ENCODE data around the gene GRIK3.
"Not testable (repeated sequence)": the region's sequence is repeated elsewhere in the genome, so short reads cannot be mapped to it uniquely, and the experiment has no call there.

The GRIK3 gene

GRCh38 chr1:36918604-36919003 lies 115.7 kb downstream of the GRIK3 start:
- ChIA-PET POLR2A (ENCODE audit: low non-redundant PET) (no interaction called here), CTCF (no interaction called here)
- no peak for TF ChIP-seq CTCF (conservative IDR thresholded peaks at IDR 0.05; ENCODE audit: low read depth)
- no peak for DNase-seq (ENCODE audit: low spot score)
- no peak overlapping the region for H3K27ac ChIP-seq

GRCh38 chr1:36916542-36916941 lies 117.8 kb downstream of the GRIK3 start:
- CTCF ChIA-PET; POLR2A ChIA-PET (ENCODE audit: low non-redundant PET); H3K27ac ChIP-seq; DNase-seq (ENCODE audit: low spot score): not testable (repeated sequence)

GRCh38 chr1:36913484-36914060 lies 120.7 kb downstream of the GRIK3 start:
- TF ChIP-seq CTCF (conservative IDR thresholded peaks at IDR 0.05; ENCODE audit: low read depth) = no peak
- DNase-seq (ENCODE audit: low spot score) = no peak
- H3K27ac ChIP-seq = no peak overlapping the region
- ChIA-PET POLR2A (ENCODE audit: low non-redundant PET) (no interaction called here), CTCF (no interaction called here)

- ChIA-PET POLR2A (ENCODE audit: low non-redundant PET) (interaction anchor here (0.7 kb wide), 1 partner anchor 22 kb away, joined by 7 read pairs; no protein-coding TSS in a partner anchor), CTCF (interaction anchor here (0.6 kb wide), 1 partner anchor 22 kb away, joined by 3 read pairs; no protein-coding TSS in a partner anchor)
- no peak for DNase-seq (ENCODE audit: low spot score)
- no peak for TF ChIP-seq CTCF (conservative IDR thresholded peaks at IDR 0.05; ENCODE audit: low read depth)
- H3K27ac ChIP-seq = no peak overlapping the region
Observed at GRCh38 chr1:36913016-36913415, 121.3 kb downstream of the GRIK3 start.

- ChIA-PET POLR2A (ENCODE audit: low non-redundant PET) (interaction anchor here (0.7 kb wide), 1 partner anchor 22 kb away, joined by 7 read pairs; no protein-coding TSS in a partner anchor), CTCF (interaction anchor here (0.6 kb wide), 1 partner anchor 21 kb away, joined by 3 read pairs; no protein-coding TSS in a partner anchor)
- no peak for TF ChIP-seq CTCF (conservative IDR thresholded peaks at IDR 0.05; ENCODE audit: low read depth)
- no peak overlapping the region for H3K27ac ChIP-seq
- DNase-seq (ENCODE audit: low spot score) = no peak
Observed at GRCh38 chr1:36912365-36912865, 121.9 kb downstream of the GRIK3 start.

GRCh38 chr1:36911561-36912364 lies 122.6 kb downstream of the GRIK3 start:
- no peak for DNase-seq (ENCODE audit: low spot score)
- H3K27ac ChIP-seq = no peak overlapping the region
- ChIA-PET POLR2A (ENCODE audit: low non-redundant PET) (no interaction called here), CTCF (no interaction called here)
- no peak for TF ChIP-seq CTCF (conservative IDR thresholded peaks at IDR 0.05; ENCODE audit: low read depth)
